H1 (cell line): Measurements from ENCODE around the gene HORMAD2. TPM values are rescaled to one million over a fixed set of nuclear protein-coding genes. Genes with fewer than 3 reads are reported as not detected.

ENCODE experiments used
- SAP30 ChIP-seq: fragments of 300-600 bp; sonication (generic); IDR thresholded peaks from 2 replicates; pipeline ENCODE4 v1.7.1; 2012; ENCODE audit warnings: low read length, moderate library complexity, mild to moderate bottlenecking, inconsistent platforms; ENCODE audit not compliant: insufficient read depth, insufficient replicate concordance
- SP2 ChIP-seq: IDR thresholded peaks from 2 replicates; pipeline ENCODE4 v1.6.1; 2012; ENCODE audit warnings: mild to moderate bottlenecking, low read length, inconsistent platforms
- TEAD4 ChIP-seq: IDR thresholded peaks from 2 replicates; pipeline ENCODE4 v1.6.1; 2012; ENCODE audit warnings: low read depth, low read length, inconsistent platforms, mixed read lengths
- polyA plus RNA-seq, 7 experiments: library from polyadenylated mRNA; depleted of rRNA in 3 of 7; stranded (reverse) in 5 of 7; unstranded in 2 of 7; fragments of >200 nt in 5 of 7; fragments of 200-250 nt in 2 of 7; gene quantifications; 1 replicate in 5 of 7; 2 replicates in 1 of 7; 4 replicates in 1 of 7; pipeline versions ENCODE4 v1.2.1 to v1.2.3, GENCODE V29; 2011 to 2013; ENCODE audit warnings: missing spikeins in 2 of 7, mixed read lengths in 2 of 7
- total RNA-seq: library from RNA; stranded (reverse); fragmentation: NEBNext Ultra II Directional; extraction: Animal tissue kit (Norgen Biotek cat#: 25700); gene quantifications from 2 replicates; pipeline ENCODE4 v1.2.1, GENCODE V29; 2021
- TF ChIP-seq, protein P1 (sequence below), 3 experiments: IDR thresholded peaks; 1 replicate in 2 of 3; 2 replicates in 1 of 3; pipeline versions ENCODE4 v1.5.1 to v1.6.1; 2011; ENCODE audit warnings: low read length in 3 of 3, mild to moderate bottlenecking in 3 of 3, inconsistent platforms in 2 of 3, low read depth in 1 of 3, moderate library complexity in 1 of 3; ENCODE audit not compliant: insufficient read depth in 1 of 3; ENCODE audit errors: control extremely low read depth in 1 of 3

Gene HORMAD2
- total and polyA plus RNA-seq, 2 of the 8 experiments (the other 6 are each of a cell fraction or from before 2014, with no cell fraction given): 0.03 TPM; not detected in 1

DNA sequence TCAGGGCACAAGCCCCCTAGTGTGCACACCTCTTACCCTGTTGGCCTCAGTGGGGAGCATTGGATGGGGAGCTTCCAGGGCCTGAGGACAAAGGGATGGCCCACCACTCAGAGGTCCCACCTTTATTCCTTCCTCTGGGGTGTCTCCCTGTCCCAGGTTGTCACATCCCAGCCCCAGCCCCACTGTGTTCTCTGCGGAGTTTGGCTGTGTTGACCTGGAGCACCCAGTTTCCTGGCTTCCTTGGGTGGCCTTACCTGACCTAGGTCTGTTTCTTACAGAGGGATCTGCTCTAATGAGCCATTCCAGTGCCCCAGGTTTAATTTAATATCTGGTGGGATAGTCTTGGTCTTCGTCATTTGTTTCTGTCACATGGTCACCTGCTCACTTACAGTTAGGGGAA lies 38.8 kb upstream of the HORMAD2 start (continued):
- TF ChIP-seq TEAD4: no peak
- no peak for TF ChIP-seq SP2
- TF ChIP-seq, protein P1, sequence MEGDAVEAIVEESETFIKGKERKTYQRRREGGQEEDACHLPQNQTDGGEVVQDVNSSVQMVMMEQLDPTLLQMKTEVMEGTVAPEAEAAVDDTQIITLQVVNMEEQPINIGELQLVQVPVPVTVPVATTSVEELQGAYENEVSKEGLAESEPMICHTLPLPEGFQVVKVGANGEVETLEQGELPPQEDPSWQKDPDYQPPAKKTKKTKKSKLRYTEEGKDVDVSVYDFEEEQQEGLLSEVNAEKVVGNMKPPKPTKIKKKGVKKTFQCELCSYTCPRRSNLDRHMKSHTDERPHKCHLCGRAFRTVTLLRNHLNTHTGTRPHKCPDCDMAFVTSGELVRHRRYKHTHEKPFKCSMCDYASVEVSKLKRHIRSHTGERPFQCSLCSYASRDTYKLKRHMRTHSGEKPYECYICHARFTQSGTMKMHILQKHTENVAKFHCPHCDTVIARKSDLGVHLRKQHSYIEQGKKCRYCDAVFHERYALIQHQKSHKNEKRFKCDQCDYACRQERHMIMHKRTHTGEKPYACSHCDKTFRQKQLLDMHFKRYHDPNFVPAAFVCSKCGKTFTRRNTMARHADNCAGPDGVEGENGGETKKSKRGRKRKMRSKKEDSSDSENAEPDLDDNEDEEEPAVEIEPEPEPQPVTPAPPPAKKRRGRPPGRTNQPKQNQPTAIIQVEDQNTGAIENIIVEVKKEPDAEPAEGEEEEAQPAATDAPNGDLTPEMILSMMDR (IDR thresholded peaks at IDR 0.05; ENCODE audit: control extremely low read depth in 1 of 3, insufficient read depth in 1 of 3, low read depth in 1 of 3, low read length in 3 of 3): no peak
- TF ChIP-seq SAP30: no peak
